DND-41 (cell line): Measurements from ENCODE around the gene HSPA12B.

Source experiments
- CTCF ChIP-seq: IDR thresholded peaks from 2 replicates; pipeline ENCODE4 v1.5.1; 2012; ENCODE audit warnings: borderline replicate concordance, low read length, moderate library complexity, mild to moderate bottlenecking; ENCODE audit not compliant: poor library complexity, severe bottlenecking; ENCODE audit errors: extremely low read depth
- EZH2 ChIP-seq: IDR thresholded peaks from 3 replicates; pipeline ENCODE4 v1.6.1; 2012; ENCODE audit warnings: borderline replicate concordance, low read depth, mild to moderate bottlenecking, moderate library complexity, low read length, inconsistent platforms; ENCODE audit not compliant: severe bottlenecking

- TF ChIP-seq CTCF (no peak), EZH2 (no peak)
These were observed 1.8 kb downstream of the HSPA12B start for GRCh38 chr20:3734111-3734843.
